H9 (cell line): Measurements from ENCODE around the gene FBXO42. TPM values are rescaled to one million over a fixed set of nuclear protein-coding genes. Genes with fewer than 3 reads are reported as not detected.

ENCODE experiments used
- DNase-seq: peaks from one replicate; pipeline ENCODE4 v3.0.0-alpha.2; 2017
- H2AFZ ChIP-seq: one replicate; pipeline ENCODE4 v1.6.1; 2013; ENCODE audit warnings: mild to moderate bottlenecking, low read length, control low read depth, moderate library complexity
- H2AK5ac ChIP-seq: 2 replicates; pipeline ENCODE4 v1.6.1; 2013; ENCODE audit warnings: low read length, control low read depth, mixed read lengths; ENCODE audit not compliant: insufficient read length
- H2BK120ac ChIP-seq: one replicate; pipeline ENCODE4 v1.6.1; 2013; ENCODE audit warnings: low read depth, mild to moderate bottlenecking, low read length, control low read depth, inconsistent platforms; ENCODE audit not compliant: poor library complexity, severe bottlenecking
- H2BK12ac ChIP-seq: 2 replicates; pipeline ENCODE4 v1.6.1; 2013; ENCODE audit warnings: low read length, control low read depth, mixed read lengths, low read depth; ENCODE audit not compliant: insufficient read length
- H2BK15ac ChIP-seq: 2 replicates; pipeline ENCODE4 v1.6.1; 2013; ENCODE audit warnings: low read depth, low read length, control low read depth
- H2BK20ac ChIP-seq: one replicate; pipeline ENCODE4 v1.6.1; 2013; ENCODE audit warnings: low read depth, mild to moderate bottlenecking, low read length, control low read depth, inconsistent platforms; ENCODE audit not compliant: poor library complexity, severe bottlenecking
- H2BK5ac ChIP-seq: 2 replicates; pipeline ENCODE4 v1.6.1; 2013; ENCODE audit warnings: low read length, control low read depth, mixed read lengths; ENCODE audit not compliant: insufficient read length
- H3K14ac ChIP-seq: 2 replicates; pipeline ENCODE4 v1.6.1; 2013; ENCODE audit warnings: low read length, control low read depth; ENCODE audit not compliant: insufficient read depth
- H3K18ac ChIP-seq: 2 replicates; pipeline ENCODE4 v1.6.1; 2013; ENCODE audit warnings: low read depth, mild to moderate bottlenecking, mixed read lengths, low read length, control low read depth; ENCODE audit not compliant: insufficient read length
- H3K23ac ChIP-seq: 2 replicates; pipeline ENCODE4 v1.6.1; 2013; ENCODE audit warnings: low read length, control low read depth, mixed read lengths, low read depth; ENCODE audit not compliant: insufficient read length
- H3K23me2 ChIP-seq: 2 replicates; pipeline ENCODE4 v1.6.1; 2013; ENCODE audit warnings: low read depth, mild to moderate bottlenecking, mixed read lengths, low read length, control low read depth; ENCODE audit not compliant: insufficient read length, poor library complexity, severe bottlenecking
- H3K27ac ChIP-seq: 2 replicates; pipeline ENCODE4 v1.5.1; 2013; ENCODE audit warnings: low read length, control low read depth, mixed read lengths, low read depth; ENCODE audit not compliant: insufficient read length
- H3K27me3 ChIP-seq: 2 replicates; pipeline ENCODE4 v1.6.1; 2013; ENCODE audit warnings: low read length, control low read depth, inconsistent platforms; ENCODE audit not compliant: insufficient read depth
- H3K4ac ChIP-seq: 2 replicates; pipeline ENCODE4 v1.6.1; 2013; ENCODE audit warnings: low read depth, mild to moderate bottlenecking, control low read depth, inconsistent platforms, low read length, moderate library complexity
- H3K4me1 ChIP-seq: 2 replicates; pipeline ENCODE4 v1.6.1; 2013; ENCODE audit warnings: low read length, control low read depth, inconsistent platforms; ENCODE audit not compliant: insufficient read depth
- H3K4me2 ChIP-seq: 2 replicates; pipeline ENCODE4 v1.6.1; 2013; ENCODE audit warnings: low read length, control low read depth, mixed read lengths; ENCODE audit not compliant: insufficient read length, insufficient read depth
- H3K56ac ChIP-seq: 2 replicates; pipeline ENCODE4 v1.6.1; 2013; ENCODE audit warnings: low read depth, mild to moderate bottlenecking, mixed read lengths, low read length, control low read depth; ENCODE audit not compliant: insufficient read length
- H3K79me1 ChIP-seq: 2 replicates; pipeline ENCODE4 v1.6.1; 2013; ENCODE audit warnings: low read depth, mild to moderate bottlenecking, moderate library complexity, low read length, control low read depth, inconsistent platforms; ENCODE audit not compliant: insufficient read depth, poor library complexity, severe bottlenecking
- H3K79me2 ChIP-seq: 2 replicates; pipeline ENCODE4 v1.6.1; 2013; ENCODE audit warnings: low read length, control low read depth, inconsistent platforms; ENCODE audit not compliant: insufficient read depth
- H3K9ac ChIP-seq: 2 replicates; pipeline ENCODE4 v1.6.1; 2013; ENCODE audit warnings: low read length, control low read depth, mixed read lengths; ENCODE audit not compliant: insufficient read length; ENCODE audit errors: extremely low read depth
- H3K9me3 ChIP-seq: one replicate; pipeline ENCODE4 v1.6.1; 2013; ENCODE audit warnings: low read depth, low read length, inconsistent platforms; ENCODE audit not compliant: control insufficient read depth
- H3T11ph ChIP-seq: one replicate; pipeline ENCODE4 v1.6.1; 2013; ENCODE audit warnings: mild to moderate bottlenecking, low read length, control low read depth, inconsistent platforms
- H4K20me1 ChIP-seq: one replicate; pipeline ENCODE4 v1.6.1; 2013; ENCODE audit not compliant: control insufficient read depth, insufficient read length, insufficient read depth
- H4K5ac ChIP-seq: 2 replicates; pipeline ENCODE4 v1.6.1; 2013; ENCODE audit warnings: low read depth, mild to moderate bottlenecking, mixed read lengths, low read length, control low read depth; ENCODE audit not compliant: insufficient read length
- H4K8ac ChIP-seq: replicated peaks from 2 replicates; pipeline ENCODE4 v1.6.1; 2013; ENCODE audit warnings: low read length, control low read depth, mixed read lengths, low read depth; ENCODE audit not compliant: insufficient read length
- H4K91ac ChIP-seq: 2 replicates; pipeline ENCODE4 v1.6.1; 2013; ENCODE audit warnings: low read depth, mild to moderate bottlenecking, moderate library complexity, mixed read lengths, low read length, control low read depth; ENCODE audit not compliant: insufficient read length
- H3K27ac Mint-ChIP-seq, 3 experiments: 2 replicates in 2 of 3; 3 replicates in 1 of 3; pipeline ENCODE4 v1.8.0; 2020 to 2021; ENCODE audit warnings: mixed read lengths in 3 of 3, mild to moderate bottlenecking in 1 of 3, moderate library complexity in 1 of 3
- H3K27me3 Mint-ChIP-seq: 2 replicates; pipeline ENCODE4 v1.8.0; 2021; ENCODE audit warnings: low read depth, mild to moderate bottlenecking, moderate library complexity, mixed read lengths
- H3K36me3 Mint-ChIP-seq, 3 experiments: 2 replicates in 2 of 3; 3 replicates in 1 of 3; pipeline ENCODE4 v1.8.0; 2020 to 2021; ENCODE audit warnings: low read depth in 3 of 3, mixed read lengths in 3 of 3; ENCODE audit not compliant: insufficient read depth in 1 of 3
- H3K4me1 Mint-ChIP-seq, 2 experiments: 2 replicates each; pipeline ENCODE4 v1.8.0; 2020; ENCODE audit warnings: mixed read lengths in 2 of 2
- H3K4me3 Mint-ChIP-seq, 2 experiments: 2 replicates in 1 of 2; 3 replicates in 1 of 2; pipeline ENCODE4 v1.8.0; 2020 to 2021; ENCODE audit warnings: mild to moderate bottlenecking in 2 of 2, mixed read lengths in 2 of 2, moderate library complexity in 1 of 2
- H3K9me3 Mint-ChIP-seq, 2 experiments: 2 replicates in 1 of 2; 3 replicates in 1 of 2; pipeline ENCODE4 v1.8.0; 2020; ENCODE audit warnings: mild to moderate bottlenecking in 2 of 2, mixed read lengths in 2 of 2, moderate library complexity in 1 of 2
- CTCF ChIP-seq: fragments of 200-600 bp; sonication (generic); conservative IDR thresholded peaks from 3 replicates; pipeline ENCODE4 v1.8.0; 2021; ENCODE audit warnings: antibody characterized with exemption, mild to moderate bottlenecking
- WGBS: extraction: QIAGEN DNeasy Blood & Tissue Kit; methylation state at CpG from one replicate; pipeline ENCODE4 v1.1.7; 2013; ENCODE audit warnings: missing lambda C conversion rate, low lambda C conversion rate, mixed read lengths; ENCODE audit not compliant: insufficient read length; ENCODE audit errors: extremely low coverage; 5-methylcytosine and 5-hydroxymethylcytosine counted together
- total RNA-seq: library from RNA; stranded (reverse); gene quantifications from 2 replicates; pipeline ENCODE4 v1.2.1, GENCODE V29; 2021

Gene FBXO42
- total RNA-seq, 1 experiment from 2014 or later = 17.4 TPM

GRCh38 chr1:16396591-16396990 is 44.3 kb upstream of the FBXO42 start:
- Histone ChIP-seq H2BK120ac (no peak overlapping the region), H3K79me2 (peaks cover under 1% of the 10 kb centered on the region; the same call in 1 of the 2 replicates), H4K20me1 (peaks cover 2% of the 10 kb centered on the region)

More at GRCh38 chr1:16396591-16396990, 44.3 kb upstream of the FBXO42 start:
- Histone ChIP-seq H3K18ac (no peak overlapping the region), H3K14ac (peak overlapping the region; percentile 19; the same call in 1 of the 2 replicates), H2AFZ (no peak overlapping the region), H3K27ac (no peak overlapping the region), H2BK20ac (no peak overlapping the region), H4K8ac (no peak overlapping the region), H3K4me2 (no peak overlapping the region), H3K56ac (no peak overlapping the region), H4K91ac (no peak overlapping the region), H3K23me2 (no peaks in the 10 kb centered on the region), H3K4me1 (peaks cover 6% of the 10 kb centered on the region; the same call in 1 of the 2 replicates), H2BK5ac (no peak overlapping the region), H3K23ac (no peak overlapping the region), H3K9me3 (no peaks in the 10 kb centered on the region), H3K9ac (no peak overlapping the region), H3T11ph (no peak overlapping the region), H3K27me3 (no peaks in the 10 kb centered on the region), H2AK5ac (no peak overlapping the region), H3K4ac (no peak overlapping the region), H4K5ac (no peak overlapping the region), H3K79me1 (peaks cover 14% of the 10 kb centered on the region), H2BK15ac (no peak overlapping the region), H2BK12ac (no peak overlapping the region)
- WGBS = no CpG with 5 or more reads among the region's 7 CpGs
- no peaks in the 10 kb centered on the region for H3K9me3 Mint-ChIP-seq
- no peak for DNase-seq
- no peak overlapping the region for H3K4me3 Mint-ChIP-seq
- H3K27me3 Mint-ChIP-seq = no peaks in the 10 kb centered on the region
- peaks cover 11 to 55% (median 43%) of the 10 kb centered on the region in 3 experiments; a peak in 6 of 7 replicates for H3K36me3 Mint-ChIP-seq
- H3K27ac Mint-ChIP-seq = peak overlapping the region in 2 of 3 experiments; percentile 84 to 92; a peak in 5 of 7 replicates
- TF ChIP-seq CTCF = no peak
- peaks cover 19 to 20% of the 10 kb centered on the region in 2 experiments for H3K4me1 Mint-ChIP-seq
